Stimulated activated memory B cell treated with anti-CD40 and anti-IgM and Interleukin-4, amounts not matched to agents 10 μg/mL and 1 μg/mL and 100 μg/mL, for 72 hours (primary cell): Measurements from ENCODE around the gene GDI2.
"Not testable (repeated sequence)": the region's sequence is repeated elsewhere in the genome, so short reads cannot be mapped to it uniquely, and the experiment has no call there.

Source experiments
- ATAC-seq: fragments of 150-1000 bp; cut with Tn5 transposase; 2 replicates; pipeline ENCODE4 v1.10.0; 2021
- H3K27ac Mint-ChIP-seq: one replicate; pipeline ENCODE4 v1.8.0; 2022; ENCODE audit warnings: mild to moderate bottlenecking, mixed read lengths
- H3K27me3 Mint-ChIP-seq: one replicate; pipeline ENCODE4 v1.8.0; 2022; ENCODE audit warnings: mixed read lengths
- H3K36me3 Mint-ChIP-seq: one replicate; pipeline ENCODE4 v1.8.0; 2022; ENCODE audit warnings: mixed read lengths
- H3K4me1 Mint-ChIP-seq: one replicate; pipeline ENCODE4 v1.8.0; 2022; ENCODE audit warnings: mixed read lengths
- H3K4me3 Mint-ChIP-seq: one replicate; pipeline ENCODE4 v1.8.0; 2022; ENCODE audit warnings: mild to moderate bottlenecking, moderate library complexity, mixed read lengths
- H3K9me3 Mint-ChIP-seq: one replicate; pipeline ENCODE4 v1.8.0; 2022; ENCODE audit warnings: mixed read lengths

Gene GDI2

GRCh38 chr10:5835446-5836095 lies 22.3 kb upstream of the GDI2 start:
- no peaks in the 10 kb centered on the region for H3K9me3 Mint-ChIP-seq
- H3K4me1 Mint-ChIP-seq, result peaks cover 48% of the 10 kb centered on the region
- no peaks in the 10 kb centered on the region for H3K36me3 Mint-ChIP-seq
- no peak overlapping the region for H3K27ac Mint-ChIP-seq
- ATAC-seq, result no peak
- H3K4me3 Mint-ChIP-seq, result no peak overlapping the region
- no peaks in the 10 kb centered on the region for H3K27me3 Mint-ChIP-seq

GRCh38 chr10:5833814-5834213 lies 20.6 kb upstream of the GDI2 start:
- H3K4me1 Mint-ChIP-seq, result peaks cover 40% of the 10 kb centered on the region
- H3K9me3 Mint-ChIP-seq, result no peaks in the 10 kb centered on the region
- ATAC-seq, result no peak
- H3K27ac Mint-ChIP-seq, result peak overlapping the region; percentile 44
- H3K27me3 Mint-ChIP-seq, result no peaks in the 10 kb centered on the region
- no peaks in the 10 kb centered on the region for H3K36me3 Mint-ChIP-seq
- no peak overlapping the region for H3K4me3 Mint-ChIP-seq

GRCh38 chr10:5832946-5833345 lies 19.7 kb upstream of the GDI2 start:
- no peaks in the 10 kb centered on the region for H3K9me3 Mint-ChIP-seq
- no peak overlapping the region for H3K4me3 Mint-ChIP-seq
- H3K27ac Mint-ChIP-seq, result peak overlapping the region; percentile 89
- ATAC-seq, result no peak
- no peaks in the 10 kb centered on the region for H3K27me3 Mint-ChIP-seq
- no peaks in the 10 kb centered on the region for H3K36me3 Mint-ChIP-seq
- H3K4me1 Mint-ChIP-seq, result peaks cover 32% of the 10 kb centered on the region

- Mint-ChIP-seq H3K4me1 (peaks cover 28% of the 10 kb centered on the region), H3K36me3 (no peaks in the 10 kb centered on the region), H3K27ac (peak overlapping the region; percentile 89), H3K27me3 (no peaks in the 10 kb centered on the region), H3K9me3 (no peaks in the 10 kb centered on the region), H3K4me3 (no peak overlapping the region)
- ATAC-seq, result no peak
Observed at GRCh38 chr10:5831446-5831782, 18.2 kb upstream of the GDI2 start.

- Mint-ChIP-seq H3K27me3 (no peaks in the 10 kb centered on the region), H3K4me3 (no peak overlapping the region), H3K4me1 (peaks cover 28% of the 10 kb centered on the region), H3K36me3 (no peaks in the 10 kb centered on the region), H3K27ac (peak overlapping the region; percentile 89), H3K9me3 (no peaks in the 10 kb centered on the region)
- peak; percentile 93 for ATAC-seq
Observed at GRCh38 chr10:5830629-5831445, 17.6 kb upstream of the GDI2 start.

- ATAC-seq, result no peak
- H3K36me3 Mint-ChIP-seq, result no peaks in the 10 kb centered on the region
- no peaks in the 10 kb centered on the region for H3K27me3 Mint-ChIP-seq
- H3K4me3 Mint-ChIP-seq, result no peak overlapping the region
- peaks cover 26% of the 10 kb centered on the region for H3K4me1 Mint-ChIP-seq
- no peaks in the 10 kb centered on the region for H3K9me3 Mint-ChIP-seq
- H3K27ac Mint-ChIP-seq, result peak overlapping the region; percentile 89
Observed at GRCh38 chr10:5829267-5829666, 16.0 kb upstream of the GDI2 start.

GRCh38 chr10:5828725-5829124 lies 15.5 kb upstream of the GDI2 start:
- no peaks in the 10 kb centered on the region for H3K36me3 Mint-ChIP-seq
- H3K4me3 Mint-ChIP-seq, result no peak overlapping the region
- peaks cover 20% of the 10 kb centered on the region for H3K4me1 Mint-ChIP-seq
- H3K27ac Mint-ChIP-seq, result peak overlapping the region; percentile 89
- H3K9me3 Mint-ChIP-seq, result no peaks in the 10 kb centered on the region
- H3K27me3 Mint-ChIP-seq, result no peaks in the 10 kb centered on the region
- ATAC-seq, result no peak

GRCh38 chr10:5827841-5828240 lies 14.6 kb upstream of the GDI2 start:
- Mint-ChIP-seq H3K27ac (peak overlapping the region; percentile 59), H3K36me3 (no peaks in the 10 kb centered on the region), H3K4me1 (peaks cover 19% of the 10 kb centered on the region), H3K9me3 (no peaks in the 10 kb centered on the region), H3K27me3 (no peaks in the 10 kb centered on the region), H3K4me3 (no peak overlapping the region)
- no peak for ATAC-seq

GRCh38 chr10:5826511-5826910 lies 13.3 kb upstream of the GDI2 start:
- not testable (repeated sequence) for H3K36me3 Mint-ChIP-seq, ATAC-seq, H3K9me3 Mint-ChIP-seq, H3K27ac Mint-ChIP-seq, H3K27me3 Mint-ChIP-seq, H3K4me3 Mint-ChIP-seq
- H3K4me1 Mint-ChIP-seq, result peaks cover 17% of the 10 kb centered on the region

- Mint-ChIP-seq H3K27ac (peak overlapping the region; percentile 88), H3K27me3 (no peaks in the 10 kb centered on the region), H3K9me3 (no peaks in the 10 kb centered on the region), H3K36me3 (no peaks in the 10 kb centered on the region), H3K4me1 (peaks cover 71% of the 10 kb centered on the region), H3K4me3 (peak overlapping the region; percentile 62)
- peak; percentile 69 for ATAC-seq
Observed at GRCh38 chr10:5818894-5819293, 5.7 kb upstream of the GDI2 start.

- H3K4me3 Mint-ChIP-seq, result peak overlapping the region; percentile 12
- no peaks in the 10 kb centered on the region for H3K27me3 Mint-ChIP-seq
- no peaks in the 10 kb centered on the region for H3K36me3 Mint-ChIP-seq
- H3K4me1 Mint-ChIP-seq, result peaks cover 71% of the 10 kb centered on the region
- peak overlapping the region; percentile 88 for H3K27ac Mint-ChIP-seq
- no peaks in the 10 kb centered on the region for H3K9me3 Mint-ChIP-seq
- no peak for ATAC-seq
Observed at GRCh38 chr10:5818048-5818331, 4.8 kb upstream of the GDI2 start.

- peak overlapping the region; percentile 88 for H3K27ac Mint-ChIP-seq
- H3K27me3 Mint-ChIP-seq, result no peaks in the 10 kb centered on the region
- peak; percentile 60 for ATAC-seq
- H3K4me3 Mint-ChIP-seq, result peak overlapping the region; percentile 63
- peaks cover under 1% of the 10 kb centered on the region for H3K36me3 Mint-ChIP-seq
- H3K9me3 Mint-ChIP-seq, result no peaks in the 10 kb centered on the region
- H3K4me1 Mint-ChIP-seq, result peaks cover 72% of the 10 kb centered on the region
Observed at GRCh38 chr10:5817322-5818047, 4.3 kb upstream of the GDI2 start.

- Mint-ChIP-seq H3K27ac (peak overlapping the region; percentile 88), H3K36me3 (peaks cover 11% of the 10 kb centered on the region), H3K4me1 (peaks cover 79% of the 10 kb centered on the region), H3K9me3 (no peaks in the 10 kb centered on the region), H3K4me3 (peak overlapping the region; percentile 19), H3K27me3 (no peaks in the 10 kb centered on the region)
- ATAC-seq, result peak; percentile 48
Observed at GRCh38 chr10:5816170-5816569, 2.9 kb upstream of the GDI2 start.

GRCh38 chr10:5814110-5815107 lies 1.2 kb upstream of the GDI2 start:
- Mint-ChIP-seq H3K36me3 (peaks cover 14% of the 10 kb centered on the region), H3K9me3 (no peaks in the 10 kb centered on the region), H3K27me3 (no peaks in the 10 kb centered on the region), H3K4me1 (peaks cover 80% of the 10 kb centered on the region), H3K4me3 (peak overlapping the region; percentile 96), H3K27ac (peak overlapping the region; percentile 88)
- no peak for ATAC-seq

- Mint-ChIP-seq H3K4me3 (peak overlapping the region; percentile 96), H3K27ac (peak overlapping the region; percentile 88), H3K4me1 (peaks cover 83% of the 10 kb centered on the region), H3K9me3 (no peaks in the 10 kb centered on the region), H3K36me3 (peaks cover 18% of the 10 kb centered on the region), H3K27me3 (no peaks in the 10 kb centered on the region)
- ATAC-seq, result peak; percentile 52
Observed at GRCh38 chr10:5813091-5813340, 218 bp downstream of the GDI2 start.
